ENCODE results near the gene HM13.
"Not testable (repeated sequence)": the region's sequence is repeated elsewhere in the genome, so short reads cannot be mapped to it uniquely, and the experiment has no call there.

Gene HM13

GRCh38 chr20:31593221-31594001 lies 79.2 kb downstream of the HM13 start:
- DNase-seq = no peak

DNA sequence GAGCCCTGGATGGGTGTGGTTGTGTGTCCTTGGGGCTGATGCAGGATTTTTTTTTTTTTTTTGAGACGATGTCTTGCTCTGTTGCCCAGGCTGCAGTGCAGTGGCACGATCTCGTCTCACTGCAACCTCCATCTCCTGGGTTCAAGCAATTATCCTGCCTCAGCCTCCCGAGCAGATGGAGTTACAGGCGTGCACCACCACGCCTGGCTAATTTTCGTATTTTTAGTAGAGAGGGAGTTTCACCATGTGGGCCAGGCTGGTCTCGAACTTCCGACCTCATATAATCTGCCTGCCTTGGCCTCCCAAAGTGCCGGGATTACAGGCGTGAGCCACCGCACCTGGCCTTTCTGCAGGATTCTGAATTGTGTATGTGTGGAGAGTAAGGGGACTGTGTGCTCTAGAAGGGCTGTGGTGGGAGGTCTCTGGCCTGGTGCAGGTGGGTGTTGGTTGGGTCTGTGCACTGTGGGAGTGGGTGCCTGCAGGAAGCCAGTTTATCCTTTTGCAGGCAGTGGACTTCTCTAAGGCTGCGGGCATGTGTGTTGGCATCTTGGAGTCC lies 79.8 kb downstream of the HM13 start:
- DNase-seq = no peak

DNA sequence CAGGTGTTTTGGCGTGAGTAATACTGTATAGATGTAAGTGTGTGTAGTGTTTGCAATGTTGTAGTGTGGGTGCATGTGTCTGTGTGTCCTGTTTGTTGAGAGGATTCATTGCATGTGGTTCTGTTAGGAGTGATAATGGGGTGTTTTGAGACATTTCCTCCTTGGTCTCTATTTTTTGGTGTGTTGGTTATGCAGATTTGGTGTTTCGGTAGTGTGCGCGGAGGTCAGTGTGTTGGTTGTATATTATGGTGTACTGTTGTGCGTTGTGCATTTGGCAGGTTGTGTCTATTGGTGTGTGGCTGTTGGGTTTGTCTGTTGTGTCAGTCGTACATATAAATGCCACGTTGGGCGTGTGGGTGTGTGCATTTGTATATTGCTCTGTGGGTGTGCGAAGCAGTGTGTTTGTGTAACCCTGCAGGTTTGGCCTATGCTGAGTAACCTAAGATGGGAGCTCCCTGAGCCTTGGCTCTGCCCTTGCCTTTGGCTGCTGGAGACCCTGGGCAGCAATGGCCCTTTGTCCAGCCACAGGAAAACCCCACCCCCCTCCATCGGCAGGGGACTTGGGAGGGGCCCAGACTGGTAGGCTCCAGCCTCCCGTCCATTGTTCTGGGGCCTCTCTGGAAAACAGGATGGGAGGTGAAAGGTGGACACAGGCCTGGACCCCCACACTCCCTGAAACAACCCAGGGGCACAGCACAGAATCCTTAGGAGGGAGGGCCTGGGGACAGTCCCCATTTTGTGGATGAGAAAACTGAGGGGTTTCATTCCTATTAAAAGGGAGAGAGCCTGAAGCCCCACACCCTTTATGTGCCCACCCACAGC lies 80.5 kb downstream of the HM13 start:
- no peak for DNase-seq

DNA sequence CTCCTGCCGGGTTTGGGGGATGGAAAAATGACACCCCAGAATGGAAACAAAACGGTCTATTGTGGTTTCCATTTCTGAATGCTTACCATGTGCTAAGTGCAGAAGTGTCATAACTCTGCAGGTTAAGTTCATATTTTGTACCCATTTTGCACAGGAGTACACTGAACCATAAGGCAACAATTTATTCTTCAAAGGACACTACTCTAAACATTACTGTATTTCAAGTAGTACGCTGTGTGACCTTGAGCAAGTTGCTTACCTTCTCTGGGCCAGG lies 81.1 kb downstream of the HM13 start:
- no peak for DNase-seq

GRCh38 chr20:31595654-31596411 lies 81.6 kb downstream of the HM13 start:
- DNase-seq = no peak

DNA sequence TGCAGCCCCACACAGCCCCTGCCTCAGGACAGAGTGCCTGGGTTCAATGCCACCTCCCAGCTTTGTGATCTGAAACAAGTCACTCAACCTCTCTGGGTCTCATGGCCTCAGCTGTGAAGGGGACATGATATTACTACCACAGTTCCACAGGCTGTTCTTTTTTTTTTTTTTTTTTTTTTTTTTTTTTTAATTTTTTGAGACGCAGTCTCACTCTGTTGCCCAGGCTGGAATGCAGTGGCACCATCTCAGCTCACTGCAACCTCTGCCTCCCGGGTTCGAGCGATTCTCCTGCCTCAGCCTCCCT lies 82.1 kb downstream of the HM13 start:
- DNase-seq = not testable (repeated sequence)

DNA sequence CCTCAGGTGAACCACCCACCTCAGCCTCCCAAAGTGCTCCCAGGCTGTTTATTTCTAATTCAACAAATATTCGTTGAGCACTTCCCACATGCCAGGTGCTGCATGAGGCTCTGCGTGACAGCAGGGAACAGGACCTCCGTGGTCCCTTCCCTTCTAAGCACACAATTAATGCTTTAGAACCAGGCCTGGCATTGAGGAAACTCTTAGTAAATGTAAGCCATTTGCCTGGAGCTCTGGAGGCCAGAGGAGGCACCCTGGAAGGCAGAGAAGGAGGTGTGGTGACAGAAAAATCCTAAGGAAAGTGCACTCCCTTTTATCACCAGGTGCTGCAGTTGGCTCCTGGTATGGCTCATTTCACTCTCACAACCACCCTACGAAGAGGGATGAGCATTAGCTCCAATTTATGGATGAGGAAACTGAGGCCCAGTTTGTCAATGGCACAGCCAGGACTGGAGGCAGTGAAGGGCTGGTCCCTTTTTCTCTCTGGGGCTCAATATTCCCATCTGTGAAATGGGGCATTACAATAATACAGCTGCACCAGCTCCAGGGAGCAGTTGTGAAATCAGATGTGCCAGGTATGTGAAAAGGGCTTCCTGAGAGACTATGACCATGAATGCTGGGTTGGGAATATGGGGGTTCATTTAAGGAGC lies 82.7 kb downstream of the HM13 start:
- DNase-seq = no peak

DNA sequence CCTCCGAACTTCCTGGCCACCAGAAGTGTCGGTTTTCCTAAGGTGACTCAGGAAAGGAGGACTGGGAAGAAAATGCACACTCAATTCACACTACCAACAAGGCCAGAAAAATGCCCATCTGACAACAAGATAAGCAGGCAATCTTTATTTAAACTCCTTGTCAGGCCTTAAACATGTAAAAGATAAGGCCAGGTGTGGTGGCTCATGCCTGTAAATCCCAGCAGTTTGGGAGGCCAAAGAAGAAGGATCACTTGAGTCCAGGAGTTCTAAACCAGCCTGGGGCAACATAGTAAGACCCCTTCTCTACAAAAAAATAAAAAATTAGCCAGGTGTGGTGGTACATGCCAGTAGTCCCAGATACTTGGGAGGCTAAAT lies 83.2 kb downstream of the HM13 start:
- DNase-seq = no peak

DNA sequence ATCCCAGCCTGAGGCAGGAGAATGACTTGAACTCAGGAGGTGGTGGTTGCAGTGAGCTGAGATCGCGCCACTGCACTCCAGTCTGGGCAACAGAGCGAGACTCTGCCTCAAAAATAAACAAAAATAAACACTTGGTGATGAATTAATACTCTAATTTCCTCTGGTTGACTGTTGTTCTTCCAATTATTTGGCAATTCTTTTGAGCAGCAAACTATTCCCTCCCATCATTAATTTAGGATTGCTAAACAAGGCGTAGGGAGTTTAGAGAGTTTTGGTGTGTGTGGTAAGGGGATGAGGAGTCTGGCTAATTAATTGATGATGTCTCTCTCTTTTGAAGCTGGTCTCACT lies 88.2 kb downstream of the HM13 start:
- no peak for DNase-seq

DNA sequence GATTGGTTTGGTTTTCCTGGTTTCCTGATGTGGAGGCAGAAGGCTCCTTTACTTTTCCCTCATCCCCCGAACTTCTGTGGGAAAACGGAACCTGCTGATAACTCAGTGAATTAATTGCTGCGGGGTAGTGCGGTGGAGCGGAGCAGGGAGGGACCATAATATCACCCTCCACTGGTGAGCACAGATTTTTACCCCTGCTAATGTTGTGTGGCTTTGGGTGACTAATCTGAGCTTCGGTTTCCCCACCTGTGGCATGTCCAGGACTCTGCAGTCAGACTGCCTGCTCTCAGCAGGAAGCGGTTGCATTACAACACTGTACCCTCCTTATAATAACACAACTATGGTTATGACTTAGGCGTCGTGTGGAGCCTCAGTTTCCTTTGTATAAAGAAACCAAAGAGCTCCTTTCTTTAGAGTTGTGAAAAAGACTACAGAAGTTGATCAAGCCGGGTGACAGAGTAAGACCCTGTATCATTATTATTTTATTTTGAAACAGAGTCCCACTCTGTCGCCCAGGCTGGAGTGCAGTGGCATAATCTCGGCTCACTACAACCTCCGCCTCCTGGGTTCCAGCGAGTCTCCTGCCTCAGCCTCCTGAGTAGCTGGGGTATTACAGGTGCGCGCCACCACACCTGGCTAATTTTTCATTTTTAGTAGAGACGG lies 88.7 kb downstream of the HM13 start:
- DNase-seq = peak in 4 of 5 experiments; percentile 10 to 95 (median 38)

GRCh38 chr20:31603822-31604566 lies 89.8 kb downstream of the HM13 start:
- peak; percentile 50 to 82 (median 75) for DNase-seq

DNA sequence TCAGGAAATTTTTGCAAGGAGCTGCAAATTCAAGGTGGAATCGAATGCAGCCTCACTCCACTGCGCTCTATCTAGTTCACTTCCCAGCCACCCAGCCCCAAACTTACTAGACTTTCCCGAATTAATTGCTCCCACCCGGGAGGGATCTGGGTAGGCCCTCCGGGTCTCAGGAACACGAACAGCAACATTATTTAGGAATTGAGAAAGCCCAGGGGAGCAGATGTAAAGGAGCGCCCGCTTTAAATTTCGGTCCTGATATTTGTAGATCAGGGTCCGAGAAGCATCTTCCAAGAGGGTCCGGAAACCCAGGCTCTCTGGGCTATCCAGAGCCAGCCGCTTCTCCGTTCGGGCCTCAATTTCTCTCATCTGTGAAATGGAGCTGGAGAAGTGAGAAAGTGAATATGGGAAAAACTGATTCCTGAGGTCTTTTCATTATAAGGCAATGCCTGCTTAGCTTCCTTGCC lies 90.4 kb downstream of the HM13 start:
- no peak for DNase-seq

- peak; percentile 75 to 89 (median 83) for DNase-seq
Measured at GRCh38 chr20:31605031-31605901, 91.0 kb downstream of the HM13 start, which contains the start of gene ID1. Gene ID1 (plus strand): TSS chr20:31605289. CDS start chr20:31605388, 99 bp downstream.

- DNase-seq = no peak
Measured at GRCh38 chr20:31605902-31606803, 91.9 kb downstream of the HM13 start.

- DNase-seq = no peak
Measured at GRCh38 chr20:31606804-31607639, 92.8 kb downstream of the HM13 start.

- no peak for DNase-seq
Measured at GRCh38 chr20:31607640-31608250, 93.5 kb downstream of the HM13 start.

DNA sequence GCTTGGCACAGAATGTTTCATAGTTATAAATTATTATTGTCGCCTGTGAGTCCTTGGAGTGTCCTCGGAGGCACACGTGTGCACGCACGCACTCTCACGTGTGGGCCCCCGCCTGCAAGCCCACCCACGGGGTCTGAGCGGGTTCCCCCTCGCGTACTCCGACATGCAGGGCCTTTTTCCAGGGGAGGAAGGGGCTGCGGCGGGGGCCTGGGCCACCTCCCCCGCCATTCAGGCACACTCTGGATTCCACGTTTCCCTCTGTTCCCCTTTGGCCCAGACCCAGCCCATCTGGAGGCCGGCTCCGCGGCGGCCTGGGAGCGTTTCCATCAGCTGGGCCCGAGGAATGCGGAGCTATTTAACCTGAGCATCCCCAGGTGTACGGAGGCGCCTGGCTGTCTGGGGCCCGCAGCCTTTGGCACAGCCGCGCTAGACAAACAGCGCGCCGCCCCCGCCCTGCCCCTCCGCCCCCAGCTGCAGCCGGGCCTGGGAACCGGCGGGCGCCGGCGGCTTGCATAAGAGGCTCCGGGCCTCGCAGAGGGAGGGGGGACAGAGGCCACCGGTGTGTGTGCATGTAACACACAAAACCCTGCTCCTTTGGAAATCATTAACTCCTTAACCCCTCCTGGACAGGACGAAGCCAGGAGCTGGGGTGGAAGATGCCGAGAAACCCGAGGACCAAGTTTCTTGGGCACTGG lies 94.2 kb downstream of the HM13 start:
- DNase-seq = no peak
